IMR-90 (cell line): ENCODE data around the gene NLRC5.

Source experiments
- CEBPB ChIP-seq: IDR thresholded peaks from 2 replicates; pipeline ENCODE4 v1.6.1; 2012; ENCODE audit warnings: low read depth, low read length, improper control_type of control experiment
- CHD1 ChIP-seq: IDR thresholded peaks from 2 replicates; pipeline ENCODE4 v1.6.1; 2012; ENCODE audit warnings: low read depth, low read length, improper control_type of control experiment
- CTCF ChIP-seq: conservative IDR thresholded peaks from 2 replicates; pipeline ENCODE4 v1.5.1; 2012; ENCODE audit warnings: mild to moderate bottlenecking, low read depth, low read length, improper control_type of control experiment
- FOS ChIP-seq: fragments of 150-350 bp; IDR thresholded peaks from 2 replicates; pipeline ENCODE4 v1.6.1; 2016; ENCODE audit warnings: low read depth, low read length
- MXI1 ChIP-seq: IDR thresholded peaks from 2 replicates; pipeline ENCODE4 v1.6.1; 2012; ENCODE audit warnings: low read depth, mild to moderate bottlenecking, low read length, moderate library complexity, borderline replicate concordance
- POLR2A ChIP-seq: IDR thresholded peaks from 2 replicates; pipeline ENCODE4 v1.6.1; 2012; ENCODE audit warnings: mild to moderate bottlenecking, low read depth, low read length
- RCOR1 ChIP-seq: IDR thresholded peaks from 2 replicates; pipeline ENCODE4 v1.6.1; 2012; ENCODE audit warnings: mild to moderate bottlenecking, low read length, improper control_type of control experiment; ENCODE audit not compliant: insufficient replicate concordance
- RFX5 ChIP-seq: IDR thresholded peaks from 2 replicates; pipeline ENCODE4 v1.8.0; 2012; ENCODE audit warnings: low read depth, mild to moderate bottlenecking, low read length, moderate library complexity

- no peak for TF ChIP-seq RFX5
- no peak for TF ChIP-seq CTCF
- no peak for TF ChIP-seq POLR2A
- TF ChIP-seq MXI1: no peak
- no peak for TF ChIP-seq CHD1
- TF ChIP-seq CEBPB: no peak
- TF ChIP-seq FOS: no peak
- TF ChIP-seq RCOR1: no peak
Measured at GRCh38 chr16:57036945-57037344, 47.6 kb downstream of the NLRC5 start.
